HepG2 (cell line): ENCODE data around the gene BRCA1. TPM values are rescaled to one million over a fixed set of nuclear protein-coding genes. Genes with fewer than 3 reads are reported as not detected.

Source experiments
- ATM ChIP-seq: fragments of 450-650 bp; IDR thresholded peaks from 2 replicates; pipeline ENCODE4 v1.7.1; 2017; ENCODE audit warnings: mild to moderate bottlenecking, borderline replicate concordance
- BATF2 ChIP-seq: sonication (generic); formaldehyde crosslinking; IDR thresholded peaks from 2 replicates; pipeline ENCODE4 v1.8.0; 2022; ENCODE audit warnings: mild to moderate bottlenecking, missing genetic modification reagents, moderate library complexity
- CAMTA2 ChIP-seq: sonication (generic); formaldehyde crosslinking; IDR thresholded peaks from 2 replicates; pipeline ENCODE4 v1.4.0; 2020; ENCODE audit warnings: mild to moderate bottlenecking, missing genetic modification reagents, borderline replicate concordance
- CBFB ChIP-seq: sonication (generic); formaldehyde crosslinking; IDR thresholded peaks from 2 replicates; pipeline ENCODE4 v1.4.0; 2020; ENCODE audit warnings: missing genetic modification reagents
- CCAR2 ChIP-seq: fragments of 200-400 bp; formaldehyde crosslinking; optimal IDR thresholded peaks from 2 replicates; pipeline ENCODE3; 2018; ENCODE audit warnings: low read depth, mild to moderate bottlenecking, low read length, moderate library complexity
- DNMT1 ChIP-seq: sonication (generic); formaldehyde crosslinking; IDR thresholded peaks from 2 replicates; pipeline ENCODE4 v1.5.1; 2020; ENCODE audit warnings: mild to moderate bottlenecking, missing genetic modification reagents
- FOSL1 ChIP-seq: sonication (generic); formaldehyde crosslinking; IDR thresholded peaks from 2 replicates; pipeline ENCODE4 v1.9.0; 2021; ENCODE audit warnings: missing genetic modification reagents, borderline replicate concordance
- FOXJ3 ChIP-seq: sonication (generic); formaldehyde crosslinking; IDR thresholded peaks from 2 replicates; pipeline ENCODE4 v1.4.0; 2020; ENCODE audit warnings: missing genetic modification reagents, mild to moderate bottlenecking, borderline replicate concordance
- HDAC2 ChIP-seq: sonication (generic); formaldehyde crosslinking; IDR thresholded peaks from 2 replicates; pipeline ENCODE4 v1.4.0; 2020; ENCODE audit warnings: missing genetic modification reagents
- KAT2B ChIP-seq: fragments of 150-350 bp; IDR thresholded peaks from 2 replicates; pipeline ENCODE4 v1.6.1; 2014; ENCODE audit warnings: low read depth, low read length, borderline replicate concordance
- MTF1 ChIP-seq: sonication (generic); formaldehyde crosslinking; IDR thresholded peaks from 2 replicates; pipeline ENCODE4 v1.5.0; 2020; ENCODE audit warnings: missing genetic modification reagents
- NR2F6 ChIP-seq, 2 experiments: IDR thresholded peaks; 2 replicates each; pipeline ENCODE4 v1.6.1; 2016; ENCODE audit warnings: antibody characterized with exemption in 1 of 2, mild to moderate bottlenecking in 1 of 2
- REL ChIP-seq: sonication (generic); formaldehyde crosslinking; conservative IDR thresholded peaks from 2 replicates; pipeline ENCODE4 v1.8.0; 2022; ENCODE audit warnings: mild to moderate bottlenecking, missing genetic modification reagents, moderate library complexity
- ZFP91 ChIP-seq: sonication (generic); formaldehyde crosslinking; IDR thresholded peaks from 2 replicates; pipeline ENCODE4 v1.9.0; 2022; ENCODE audit warnings: missing genetic modification reagents, mild to moderate bottlenecking, borderline replicate concordance
- ZNF17 ChIP-seq: sonication (generic); formaldehyde crosslinking; IDR thresholded peaks from 2 replicates; pipeline ENCODE4 v1.5.0; 2020; ENCODE audit warnings: mild to moderate bottlenecking, missing genetic modification reagents
- ZNF256 ChIP-seq: sonication (generic); formaldehyde crosslinking; conservative IDR thresholded peaks from 2 replicates; pipeline ENCODE4 v1.4.0; 2020; ENCODE audit warnings: missing genetic modification reagents
- ZNF556 ChIP-seq: sonication (generic); formaldehyde crosslinking; IDR thresholded peaks from 2 replicates; pipeline ENCODE4 v1.4.0; 2020; ENCODE audit warnings: mild to moderate bottlenecking, missing genetic modification reagents, borderline replicate concordance
- ZNF572 ChIP-seq: sonication (generic); formaldehyde crosslinking; IDR thresholded peaks from 2 replicates; pipeline ENCODE4 v1.5.1; 2020; ENCODE audit warnings: mild to moderate bottlenecking, missing genetic modification reagents
- ZNF772 ChIP-seq: sonication (generic); formaldehyde crosslinking; IDR thresholded peaks from 2 replicates; pipeline ENCODE4 v1.5.0; 2020; ENCODE audit warnings: mild to moderate bottlenecking, missing genetic modification reagents
- polyA plus RNA-seq, 8 experiments: library from polyadenylated mRNA; depleted of rRNA in 3 of 8; stranded (reverse) in 7 of 8; unstranded in 1 of 8; fragments of >200 nt; fragmentation: Illumina TruSeq in 4 of 8; extraction: Trizol in 4 of 8; gene quantifications; 2 replicates each; pipeline versions ENCODE4 v1.2.1 to v1.2.3, GENCODE V29; 2011 to 2016; ENCODE audit warnings: low read depth in 4 of 8, missing spikeins in 1 of 8, mixed read lengths in 1 of 8; ENCODE audit not compliant: insufficient read depth in 1 of 8
- total RNA-seq, 5 experiments: library from RNA; depleted of rRNA; stranded (reverse); fragments of >200 nt; fragmentation: Illumina TruSeq; extraction: Trizol; gene quantifications; 2 replicates each; pipeline ENCODE4 v1.2.3, GENCODE V29; 2016; ENCODE audit warnings: low read depth in 1 of 5
- TF ChIP-seq, protein P1 (sequence below): IDR thresholded peaks from 2 replicates; pipeline ENCODE4 v1.6.1; 2016; ENCODE audit warnings: missing compliant biosample characterization, missing genetic modification reagents, borderline replicate concordance
- TF ChIP-seq, protein P2 (sequence below): sonication (generic); formaldehyde crosslinking; IDR thresholded peaks from 2 replicates; pipeline ENCODE4 v1.4.0; 2020; ENCODE audit warnings: missing genetic modification reagents, borderline replicate concordance
- TF ChIP-seq, protein P3 (sequence below): sonication (generic); formaldehyde crosslinking; IDR thresholded peaks from 2 replicates; pipeline ENCODE4 v1.4.0; 2020; ENCODE audit warnings: missing genetic modification reagents

BRCA1 gene
- total and polyA plus RNA-seq, 2 of the 13 experiments (the other 11 are each of a cell fraction or from before 2014, with no cell fraction given): 13.3 to 37.5 TPM

GRCh38 chr17:43068570-43069367 is 56.4 kb downstream of the BRCA1 start (continued):
- TF ChIP-seq ZFP91 (no peak; the same call in 1 of the 2 replicates), ZNF772 (CRISPR knock-in tag) (peak; percentile 40; the same call in 1 of the 2 replicates), BATF2 (CRISPR knock-in tag) (no peak), DNMT1 (CRISPR knock-in tag) (no peak), CCAR2 (no peak), ZNF256 (CRISPR knock-in tag) (no peak), KAT2B (peak; percentile 62; the same call in 1 of the 2 replicates), ZNF556 (CRISPR knock-in tag) (peak; percentile 79; the same call in 1 of the 2 replicates), ZNF572 (CRISPR knock-in tag) (no peak), FOXJ3 (CRISPR knock-in tag) (peak; percentile 98), ATM (no peak), CAMTA2 (CRISPR knock-in tag) (0 out of 2 replicates have a peak, but pooled peaks have one; percentile 41), MTF1 (no peak), HDAC2 (CRISPR knock-in tag) (peak; percentile 95), ZNF17 (CRISPR knock-in tag) (no peak), NR2F6 (IDR thresholded peaks at IDR 0.05) (peak; percentile 99), NR2F6 (CRISPR knock-in tag; IDR thresholded peaks at IDR 0.05) (peak; percentile 100), REL (no peak), CBFB (CRISPR knock-in tag) (peak; percentile 76), FOSL1 (no peak)
- TF ChIP-seq, protein P1, sequence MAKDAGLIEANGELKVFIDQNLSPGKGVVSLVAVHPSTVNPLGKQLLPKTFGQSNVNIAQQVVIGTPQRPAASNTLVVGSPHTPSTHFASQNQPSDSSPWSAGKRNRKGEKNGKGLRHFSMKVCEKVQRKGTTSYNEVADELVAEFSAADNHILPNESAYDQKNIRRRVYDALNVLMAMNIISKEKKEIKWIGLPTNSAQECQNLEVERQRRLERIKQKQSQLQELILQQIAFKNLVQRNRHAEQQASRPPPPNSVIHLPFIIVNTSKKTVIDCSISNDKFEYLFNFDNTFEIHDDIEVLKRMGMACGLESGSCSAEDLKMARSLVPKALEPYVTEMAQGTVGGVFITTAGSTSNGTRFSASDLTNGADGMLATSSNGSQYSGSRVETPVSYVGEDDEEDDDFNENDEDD (CRISPR knock-in tag): no peak
- TF ChIP-seq, protein P2, sequence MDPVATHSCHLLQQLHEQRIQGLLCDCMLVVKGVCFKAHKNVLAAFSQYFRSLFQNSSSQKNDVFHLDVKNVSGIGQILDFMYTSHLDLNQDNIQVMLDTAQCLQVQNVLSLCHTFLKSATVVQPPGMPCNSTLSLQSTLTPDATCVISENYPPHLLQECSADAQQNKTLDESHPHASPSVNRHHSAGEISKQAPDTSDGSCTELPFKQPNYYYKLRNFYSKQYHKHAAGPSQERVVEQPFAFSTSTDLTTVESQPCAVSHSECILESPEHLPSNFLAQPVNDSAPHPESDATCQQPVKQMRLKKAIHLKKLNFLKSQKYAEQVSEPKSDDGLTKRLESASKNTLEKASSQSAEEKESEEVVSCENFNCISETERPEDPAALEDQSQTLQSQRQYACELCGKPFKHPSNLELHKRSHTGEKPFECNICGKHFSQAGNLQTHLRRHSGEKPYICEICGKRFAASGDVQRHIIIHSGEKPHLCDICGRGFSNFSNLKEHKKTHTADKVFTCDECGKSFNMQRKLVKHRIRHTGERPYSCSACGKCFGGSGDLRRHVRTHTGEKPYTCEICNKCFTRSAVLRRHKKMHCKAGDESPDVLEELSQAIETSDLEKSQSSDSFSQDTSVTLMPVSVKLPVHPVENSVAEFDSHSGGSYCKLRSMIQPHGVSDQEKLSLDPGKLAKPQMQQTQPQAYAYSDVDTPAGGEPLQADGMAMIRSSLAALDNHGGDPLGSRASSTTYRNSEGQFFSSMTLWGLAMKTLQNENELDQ: no peak
- TF ChIP-seq, protein P3, sequence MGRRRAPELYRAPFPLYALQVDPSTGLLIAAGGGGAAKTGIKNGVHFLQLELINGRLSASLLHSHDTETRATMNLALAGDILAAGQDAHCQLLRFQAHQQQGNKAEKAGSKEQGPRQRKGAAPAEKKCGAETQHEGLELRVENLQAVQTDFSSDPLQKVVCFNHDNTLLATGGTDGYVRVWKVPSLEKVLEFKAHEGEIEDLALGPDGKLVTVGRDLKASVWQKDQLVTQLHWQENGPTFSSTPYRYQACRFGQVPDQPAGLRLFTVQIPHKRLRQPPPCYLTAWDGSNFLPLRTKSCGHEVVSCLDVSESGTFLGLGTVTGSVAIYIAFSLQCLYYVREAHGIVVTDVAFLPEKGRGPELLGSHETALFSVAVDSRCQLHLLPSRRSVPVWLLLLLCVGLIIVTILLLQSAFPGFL (CRISPR knock-in tag): no peak
